Measurements from ENCODE around the gene PREB. TPM values are rescaled to one million over a fixed set of nuclear protein-coding genes. Genes with fewer than 3 reads are reported as not detected.

The PREB gene
- total and polyA plus RNA-seq, 2 of the 13 experiments (the other 11 are each of a cell fraction or from before 2014, with no cell fraction given), result 112 to 192 TPM

DNA sequence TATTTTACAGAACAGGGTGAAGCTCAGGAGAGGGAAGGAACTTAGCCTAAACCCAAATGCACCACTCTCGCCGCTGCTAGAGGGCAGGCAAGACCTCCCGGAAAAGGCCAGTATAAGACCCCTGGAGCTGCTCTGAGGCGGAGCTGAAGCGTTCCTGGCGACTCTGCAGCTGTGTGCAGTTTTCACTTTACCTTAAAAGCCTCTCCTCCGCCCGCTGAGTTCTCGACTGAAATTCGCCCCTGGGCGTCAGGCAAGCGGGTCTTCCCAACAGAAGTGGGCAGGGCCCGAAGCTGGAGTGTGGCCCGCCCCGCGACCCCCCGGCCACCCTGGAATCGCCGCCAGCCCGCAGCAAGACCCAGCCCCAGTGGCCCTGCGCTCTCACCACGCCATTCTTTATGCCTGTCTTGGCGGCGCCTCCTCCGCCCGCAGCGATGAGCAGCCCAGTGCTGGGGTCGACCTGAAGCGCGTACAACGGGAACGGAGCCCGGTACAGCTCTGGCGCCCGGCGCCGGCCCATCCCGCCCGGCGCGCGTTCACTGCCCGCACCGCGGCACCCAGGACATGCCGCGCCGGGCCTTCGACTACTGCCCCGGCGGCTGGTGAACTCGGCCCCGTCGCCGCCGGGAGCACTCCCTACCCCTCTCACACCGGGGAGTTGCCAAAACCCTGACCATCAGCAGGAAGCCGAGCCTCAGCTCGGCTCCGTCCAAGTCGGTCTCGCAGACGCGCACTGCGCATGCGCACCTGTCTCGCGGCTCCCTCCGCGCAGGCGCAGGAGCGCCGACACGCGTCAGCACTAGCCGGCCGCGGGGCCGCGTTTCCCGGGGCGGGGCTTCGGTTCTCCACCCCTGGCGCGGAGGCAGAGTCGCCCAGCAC is at the start of gene PREB (continued):
- TF ChIP-seq ZNF816 (CRISPR knock-in tag; IDR thresholded peaks at IDR 0.05; ENCODE audit: borderline replicate concordance), result no peak
- peak; percentile 44; the same call in 1 of the 2 replicates for TF ChIP-seq ZFP36L2 (CRISPR knock-in tag; IDR thresholded peaks at IDR 0.05)
- no peak; the same call in 1 of the 2 replicates for TF ChIP-seq KLF15 (CRISPR knock-in tag; IDR thresholded peaks at IDR 0.05; ENCODE audit: borderline replicate concordance)
- TF ChIP-seq, protein P1, sequence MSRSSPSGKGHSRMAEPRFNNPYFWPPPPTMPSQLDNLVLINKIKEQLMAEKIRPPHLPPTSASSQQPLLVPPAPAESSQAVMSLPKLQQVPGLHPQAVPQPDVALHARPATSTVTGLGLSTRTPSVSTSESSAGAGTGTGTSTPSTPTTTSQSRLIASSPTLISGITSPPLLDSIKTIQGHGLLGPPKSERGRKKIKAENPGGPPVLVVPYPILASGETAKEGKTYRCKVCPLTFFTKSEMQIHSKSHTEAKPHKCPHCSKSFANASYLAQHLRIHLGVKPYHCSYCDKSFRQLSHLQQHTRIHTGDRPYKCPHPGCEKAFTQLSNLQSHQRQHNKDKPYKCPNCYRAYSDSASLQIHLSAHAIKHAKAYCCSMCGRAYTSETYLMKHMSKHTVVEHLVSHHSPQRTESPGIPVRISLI (CRISPR knock-in tag; IDR thresholded peaks at IDR 0.05; ENCODE audit: borderline replicate concordance), result no peak
- TF ChIP-seq ISX (CRISPR knock-in tag; conservative IDR thresholded peaks at IDR 0.05), result no peak
- no peak for TF ChIP-seq FOXK2 (IDR thresholded peaks at IDR 0.05)
- TF ChIP-seq SP140L (CRISPR knock-in tag; IDR thresholded peaks at IDR 0.05; ENCODE audit: borderline replicate concordance), result no peak
- peak; percentile 75; the same call in 1 of the 2 replicates for TF ChIP-seq ZFX (CRISPR knock-in tag; IDR thresholded peaks at IDR 0.05; ENCODE audit: low read depth)
- peak; percentile 76; the same call in 1 of the 2 replicates for TF ChIP-seq NCOA1 (CRISPR knock-in tag; IDR thresholded peaks at IDR 0.05)
- TF ChIP-seq PRMT3 (CRISPR knock-in tag; IDR thresholded peaks at IDR 0.05; ENCODE audit: borderline replicate concordance, low read depth), result no peak
- peak in 1 of 2 experiments; percentile 10; a peak in 1 of 4 replicates for TF ChIP-seq NR2F1 (CRISPR knock-in tag; IDR thresholded peaks at IDR 0.05)
- TF ChIP-seq MXD4 (CRISPR knock-in tag; IDR thresholded peaks at IDR 0.05), result peak; percentile 67; the same call in 1 of the 2 replicates
- TF ChIP-seq, protein P2, sequence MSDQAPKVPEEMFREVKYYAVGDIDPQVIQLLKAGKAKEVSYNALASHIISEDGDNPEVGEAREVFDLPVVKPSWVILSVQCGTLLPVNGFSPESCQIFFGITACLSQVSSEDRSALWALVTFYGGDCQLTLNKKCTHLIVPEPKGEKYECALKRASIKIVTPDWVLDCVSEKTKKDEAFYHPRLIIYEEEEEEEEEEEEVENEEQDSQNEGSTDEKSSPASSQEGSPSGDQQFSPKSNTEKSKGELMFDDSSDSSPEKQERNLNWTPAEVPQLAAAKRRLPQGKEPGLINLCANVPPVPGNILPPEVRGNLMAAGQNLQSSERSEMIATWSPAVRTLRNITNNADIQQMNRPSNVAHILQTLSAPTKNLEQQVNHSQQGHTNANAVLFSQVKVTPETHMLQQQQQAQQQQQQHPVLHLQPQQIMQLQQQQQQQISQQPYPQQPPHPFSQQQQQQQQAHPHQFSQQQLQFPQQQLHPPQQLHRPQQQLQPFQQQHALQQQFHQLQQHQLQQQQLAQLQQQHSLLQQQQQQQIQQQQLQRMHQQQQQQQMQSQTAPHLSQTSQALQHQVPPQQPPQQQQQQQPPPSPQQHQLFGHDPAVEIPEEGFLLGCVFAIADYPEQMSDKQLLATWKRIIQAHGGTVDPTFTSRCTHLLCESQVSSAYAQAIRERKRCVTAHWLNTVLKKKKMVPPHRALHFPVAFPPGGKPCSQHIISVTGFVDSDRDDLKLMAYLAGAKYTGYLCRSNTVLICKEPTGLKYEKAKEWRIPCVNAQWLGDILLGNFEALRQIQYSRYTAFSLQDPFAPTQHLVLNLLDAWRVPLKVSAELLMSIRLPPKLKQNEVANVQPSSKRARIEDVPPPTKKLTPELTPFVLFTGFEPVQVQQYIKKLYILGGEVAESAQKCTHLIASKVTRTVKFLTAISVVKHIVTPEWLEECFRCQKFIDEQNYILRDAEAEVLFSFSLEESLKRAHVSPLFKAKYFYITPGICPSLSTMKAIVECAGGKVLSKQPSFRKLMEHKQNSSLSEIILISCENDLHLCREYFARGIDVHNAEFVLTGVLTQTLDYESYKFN (CRISPR knock-in tag; conservative IDR thresholded peaks at IDR 0.05), result no peak; the same call in 1 of the 2 replicates
- TF ChIP-seq, protein P3, sequence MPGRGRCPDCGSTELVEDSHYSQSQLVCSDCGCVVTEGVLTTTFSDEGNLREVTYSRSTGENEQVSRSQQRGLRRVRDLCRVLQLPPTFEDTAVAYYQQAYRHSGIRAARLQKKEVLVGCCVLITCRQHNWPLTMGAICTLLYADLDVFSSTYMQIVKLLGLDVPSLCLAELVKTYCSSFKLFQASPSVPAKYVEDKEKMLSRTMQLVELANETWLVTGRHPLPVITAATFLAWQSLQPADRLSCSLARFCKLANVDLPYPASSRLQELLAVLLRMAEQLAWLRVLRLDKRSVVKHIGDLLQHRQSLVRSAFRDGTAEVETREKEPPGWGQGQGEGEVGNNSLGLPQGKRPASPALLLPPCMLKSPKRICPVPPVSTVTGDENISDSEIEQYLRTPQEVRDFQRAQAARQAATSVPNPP (CRISPR knock-in tag; IDR thresholded peaks at IDR 0.05), result peak; percentile 71; the same call in 1 of the 2 replicates
- TF ChIP-seq FOXP1 (IDR thresholded peaks at IDR 0.05), result no peak
- TF ChIP-seq FOXP1 (CRISPR knock-in tag; IDR thresholded peaks at IDR 0.05), result 0 out of 2 replicates have a peak, but pooled peaks have one; percentile 13
- peak; percentile 3 for TF ChIP-seq TEAD3 (CRISPR knock-in tag; optimal IDR thresholded peaks at IDR 0.05; ENCODE audit: borderline replicate concordance)
- 0 out of 2 replicates have a peak, but pooled peaks have one; percentile 13 for TF ChIP-seq KMT2B (CRISPR knock-in tag; IDR thresholded peaks at IDR 0.05)
- 0 out of 2 replicates have a peak, but pooled peaks have one; percentile 36 for TF ChIP-seq TBX2 (CRISPR knock-in tag; IDR thresholded peaks at IDR 0.05; ENCODE audit: borderline replicate concordance)
- TF ChIP-seq HOXA9 (CRISPR knock-in tag; IDR thresholded peaks at IDR 0.05; ENCODE audit: borderline replicate concordance), result no peak
- TF ChIP-seq ATM (IDR thresholded peaks at IDR 0.05; ENCODE audit: borderline replicate concordance), result no peak
- peak; percentile 35; the same call in 1 of the 2 replicates for TF ChIP-seq ZNF331 (CRISPR knock-in tag; IDR thresholded peaks at IDR 0.05)

Data from HepG2 (cell line).